NOMO-1 (cell line): ENCODE data around the gene TMED5.
"Not testable (repeated sequence)": the region's sequence is repeated elsewhere in the genome, so short reads cannot be mapped to it uniquely, and the experiment has no call there.

Experiments
- DNase-seq, 2 experiments: peaks; one replicate each; lab custom pipeline; 2025; ENCODE audit not compliant: unreplicated experiment in 2 of 2; lab: John Stamatoyannopoulos, UW

The TMED5 gene

GRCh38 chr1:93172778-93173177, 7.4 kb downstream of the TMED5 start:
- DNase-seq, result no peak

DNA sequence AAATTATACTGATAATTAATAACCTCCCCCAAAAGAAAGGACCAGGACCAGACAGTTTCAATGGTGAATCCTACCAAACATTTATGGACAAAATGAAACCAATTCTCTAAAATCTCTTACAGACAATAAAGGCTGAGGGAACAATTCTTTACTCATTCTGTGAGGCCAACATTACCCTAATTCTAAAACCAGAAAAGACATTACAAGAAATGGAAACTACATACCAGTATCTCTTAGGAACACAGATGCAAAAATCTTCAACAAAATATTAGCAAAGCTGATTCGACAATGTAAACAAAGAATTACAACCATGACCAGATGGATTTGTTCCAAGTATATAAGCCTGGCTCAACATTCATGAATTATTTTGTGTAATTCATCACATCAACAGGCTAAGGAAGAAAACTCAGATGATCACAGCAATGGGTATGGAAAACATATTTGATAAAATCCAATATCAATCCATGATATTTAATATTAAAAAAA, 8.6 kb downstream of the TMED5 start:
- DNase-seq, result no peak

GRCh38 chr1:93170141-93170678, 10.0 kb downstream of the TMED5 start:
- not testable (repeated sequence) for DNase-seq

DNA sequence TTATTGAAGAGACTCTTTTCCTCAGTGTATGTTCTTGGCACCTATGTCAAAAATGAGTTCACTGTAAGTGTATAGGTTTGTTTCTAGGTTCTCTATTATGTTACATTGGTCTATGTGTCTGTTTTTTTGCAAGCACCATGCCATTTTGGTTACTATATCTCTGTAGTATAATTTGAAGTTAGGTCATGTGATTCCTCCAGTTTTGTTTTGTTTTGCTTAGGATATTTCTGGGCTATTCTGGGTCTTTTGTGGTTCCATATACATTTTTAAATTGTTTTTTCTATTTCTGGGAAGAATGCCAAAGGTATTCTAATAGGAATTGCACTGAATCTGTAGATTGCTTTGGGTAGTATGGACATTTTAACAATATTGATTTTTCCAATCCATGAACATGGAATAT, 13.2 kb downstream of the TMED5 start:
- no peak for DNase-seq

DNA sequence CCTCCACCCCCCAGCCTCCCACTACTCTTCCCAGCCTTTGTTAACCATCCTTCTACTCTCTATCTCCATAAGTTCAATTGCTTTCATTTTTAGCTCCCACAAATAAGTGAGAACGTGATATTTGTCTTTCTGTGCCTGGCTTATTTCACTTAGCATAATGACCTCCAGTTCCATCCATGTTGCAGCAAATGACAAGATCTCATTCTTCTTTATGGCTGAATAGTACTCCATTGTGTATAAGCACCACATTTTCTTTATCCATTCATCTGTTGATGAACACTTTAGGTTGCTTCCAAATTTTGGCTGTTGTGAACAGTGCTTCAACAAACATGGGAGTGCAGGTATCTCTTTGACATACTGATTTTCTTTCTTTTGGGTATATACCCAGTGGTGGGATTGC, 14.3 kb downstream of the TMED5 start:
- DNase-seq, result not testable (repeated sequence)

DNA sequence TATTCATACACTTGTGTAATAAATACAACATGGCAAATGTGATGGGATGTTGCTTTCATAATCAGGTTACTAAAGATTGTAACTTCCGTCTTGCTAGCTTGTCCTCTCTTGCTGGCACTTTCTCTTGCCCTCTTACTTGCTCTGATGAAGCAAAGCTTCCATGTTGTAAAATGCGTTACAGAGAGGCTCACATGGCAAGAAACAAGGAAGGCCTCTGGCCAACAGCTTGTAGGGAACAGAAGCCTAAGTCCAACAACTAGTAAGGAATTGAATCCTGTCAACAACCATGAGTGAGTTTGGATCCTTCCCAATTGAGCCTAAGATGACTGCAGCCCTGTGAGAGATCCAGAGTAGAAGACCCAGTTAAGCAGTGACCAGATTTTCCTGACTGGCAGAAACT, 15.4 kb downstream of the TMED5 start:
- DNase-seq, result no peak

DNA sequence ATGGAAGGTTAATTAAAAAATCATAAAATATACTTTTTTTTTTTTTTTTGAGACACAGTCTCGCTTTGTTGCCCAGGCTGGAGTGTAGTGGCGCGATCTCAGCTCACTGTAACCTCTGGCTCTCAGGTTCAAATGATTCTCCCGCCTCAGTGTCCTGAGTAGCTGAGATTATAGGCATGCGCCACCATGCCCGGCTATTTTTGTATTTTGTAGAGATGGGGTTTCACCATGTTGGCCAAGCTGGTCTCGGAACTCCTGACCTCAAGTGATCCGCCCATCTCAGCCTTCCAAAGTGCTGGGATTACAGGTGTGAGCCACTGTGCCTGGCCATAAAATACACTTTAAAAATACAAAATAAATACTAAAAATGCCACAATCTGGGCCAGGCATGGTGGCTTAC, 16.9 kb downstream of the TMED5 start:
- DNase-seq, result not testable (repeated sequence)

DNA sequence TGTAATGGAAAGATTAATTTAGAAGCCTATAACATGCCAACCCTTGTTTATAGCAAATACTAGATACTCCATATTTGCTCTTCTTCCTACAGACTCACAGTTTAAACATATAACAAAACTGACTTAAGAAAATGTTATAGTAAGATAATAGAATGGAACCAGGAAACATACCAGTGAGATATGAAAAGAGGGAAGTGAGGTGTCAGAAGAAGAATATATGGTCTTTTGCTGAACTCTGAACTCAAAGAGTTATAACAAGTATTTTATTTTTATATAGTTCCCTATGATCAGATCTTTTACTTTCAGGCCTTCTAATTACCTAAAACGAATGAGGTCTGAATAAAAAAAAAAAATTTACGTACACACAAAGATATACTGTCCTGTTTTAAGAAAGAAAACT, 20.9 kb downstream of the TMED5 start:
- DNase-seq, result peak in 1 of 2 experiments; percentile 28

GRCh38 chr1:93155335-93155734, 24.9 kb downstream of the TMED5 start:
- DNase-seq, result no peak

DNA sequence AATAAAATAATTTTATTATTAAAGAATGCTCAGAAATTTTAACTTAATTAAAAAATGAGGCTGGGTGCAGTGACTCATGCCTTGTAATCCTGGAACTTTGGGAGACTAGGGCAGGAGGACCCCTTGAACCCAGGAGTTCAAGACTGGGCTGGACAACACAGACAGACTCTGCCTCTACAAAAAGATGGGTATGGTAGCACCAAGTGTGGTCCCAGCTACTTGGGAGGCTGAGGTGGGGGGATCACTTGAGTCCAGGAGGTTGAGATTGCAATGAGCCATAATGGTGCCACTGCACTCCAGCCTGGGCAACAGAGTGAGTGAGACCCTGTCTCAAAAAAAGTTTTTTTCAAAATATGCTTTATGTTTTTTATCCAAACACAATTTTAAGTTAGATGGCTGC, 25.3 kb downstream of the TMED5 start:
- DNase-seq, result no peak

GRCh38 chr1:93152835-93153234, 27.4 kb downstream of the TMED5 start:
- no peak for DNase-seq

DNA sequence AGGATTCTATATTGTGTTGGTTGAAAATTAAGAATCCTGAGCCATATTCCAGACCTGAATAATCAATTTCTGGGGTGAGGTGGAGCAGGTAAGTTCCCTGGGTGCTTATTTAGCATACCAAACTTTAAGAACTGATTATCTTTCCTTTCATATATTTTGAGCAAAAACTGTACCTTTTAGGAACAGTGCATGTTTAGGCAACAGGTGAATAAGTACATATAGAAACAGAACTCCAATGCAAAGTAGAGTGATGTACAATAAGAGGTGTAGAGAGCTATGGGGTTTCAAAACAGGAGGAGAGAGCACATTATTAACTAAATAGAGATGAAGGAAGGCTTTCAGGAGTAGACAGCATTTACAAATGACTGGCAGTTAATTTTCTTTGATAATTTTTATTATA, 28.7 kb downstream of the TMED5 start:
- DNase-seq, result no peak

- no peak for DNase-seq
These were observed 29.5 kb downstream of the TMED5 start for GRCh38 chr1:93150729-93151128.

DNA sequence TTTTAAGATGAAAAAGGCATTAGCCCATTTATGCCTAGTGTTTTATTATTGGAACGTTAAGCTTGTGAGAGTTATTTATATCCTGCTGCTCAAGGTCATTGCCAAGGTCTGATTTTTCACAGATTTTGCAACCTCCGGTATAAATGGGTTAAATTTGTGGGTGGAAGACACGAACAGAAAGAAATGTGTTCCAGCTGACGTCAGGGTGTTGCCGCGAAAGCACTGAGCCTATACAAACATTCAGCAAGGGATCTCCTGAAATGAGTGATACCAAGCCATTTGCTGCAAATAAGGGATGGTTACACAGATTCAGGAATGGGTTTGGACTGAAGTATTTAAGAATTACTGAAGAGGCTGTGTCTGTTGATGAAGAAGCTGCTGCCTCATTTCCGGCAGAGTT, 32.2 kb downstream of the TMED5 start:
- DNase-seq, result no peak

DNA sequence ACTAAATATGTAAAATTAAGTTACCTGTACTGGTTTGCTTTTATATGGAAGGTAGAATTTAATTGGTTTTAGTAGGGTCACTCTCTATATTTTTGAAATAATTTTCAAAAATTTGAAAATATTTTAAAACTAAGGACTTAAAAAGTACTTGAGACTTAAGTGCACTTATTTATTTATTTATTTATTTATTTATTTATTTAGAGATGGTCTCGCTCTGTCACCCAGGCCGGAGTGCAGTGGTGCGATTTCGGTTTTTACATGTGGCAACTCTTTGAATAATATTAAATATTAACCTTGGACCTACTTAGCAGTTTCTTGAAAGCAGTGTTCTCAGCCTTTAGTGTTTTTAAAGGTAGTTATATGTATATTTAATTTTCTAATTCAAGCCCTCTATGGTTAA, 36.4 kb downstream of the TMED5 start:
- DNase-seq, result no peak

- no peak for DNase-seq
These were observed 37.1 kb downstream of the TMED5 start for GRCh38 chr1:93143136-93143535.

- DNase-seq, result no peak
These were observed 38.1 kb downstream of the TMED5 start for GRCh38 chr1:93142161-93142560.

DNA sequence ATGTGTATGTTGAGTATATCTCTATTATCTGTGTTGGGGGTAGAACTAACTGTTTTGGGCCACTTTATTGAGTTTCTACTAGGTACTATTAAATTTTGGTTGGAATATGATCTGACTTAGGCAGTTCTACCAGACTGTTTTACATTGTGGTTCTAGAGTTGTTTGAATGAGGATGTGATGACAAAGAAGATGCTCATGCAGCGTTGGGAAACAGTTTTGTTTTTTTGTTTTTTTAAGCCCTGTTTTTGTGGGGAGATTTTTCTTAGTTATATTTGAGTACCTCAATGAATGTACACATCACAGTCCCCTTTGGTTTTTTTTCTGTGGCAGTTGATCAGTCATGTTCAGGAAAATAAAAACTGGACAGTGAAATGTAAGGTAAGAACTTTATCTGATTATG, 40.1 kb downstream of the TMED5 start:
- no peak for DNase-seq

GRCh38 chr1:93137604-93138292, 42.5 kb downstream of the TMED5 start:
- DNase-seq, result no peak

GRCh38 chr1:93136445-93136844, 43.8 kb downstream of the TMED5 start:
- DNase-seq, result no peak

GRCh38 chr1:93132638-93133037, 47.6 kb downstream of the TMED5 start:
- no peak for DNase-seq

- DNase-seq, result no peak
These were observed 50.6 kb downstream of the TMED5 start for GRCh38 chr1:93129507-93130099.
